Endothelial cell of umbilical vein (primary cell): ENCODE data around the gene DLGAP5. TPM values are rescaled to one million over a fixed set of nuclear protein-coding genes. Genes with fewer than 3 reads are reported as not detected.

Experiments used
- BruUV-seq: library from RNA; stranded (reverse); fragments of 400-500 nt; replicated peaks from 2 replicates; lab custom pipeline; 2021; lab: Mats Ljungman, UMichigan
- CTCF ChIA-PET: fragments of 300-600, 350-600 bp; sonication (Branson Sonifier 250); formaldehyde crosslinking; loops from one replicate; lab custom pipeline; 2021; ENCODE audit warnings: antibody characterized with exemption, inconsistent platforms; lab: Charles Lee
- POLR2A ChIA-PET: fragments of 300-600, 350-600 bp; sonication (Branson Sonifier 250); formaldehyde crosslinking; loops from one replicate; lab custom pipeline; 2021; ENCODE audit warnings: antibody characterized with exemption, inconsistent platforms; lab: Charles Lee
- DNase-seq: peaks from one replicate; pipeline ENCODE4 v3.0.0-alpha.2; 2011; ENCODE audit warnings: low read depth, low spot score
- FAIRE-seq: peaks from 2 replicates; lab custom pipeline; 2011; peaks lifted over from hg19 to GRCh38; lab: Jason Lieb, UNC
- H2AFZ ChIP-seq: 2 replicates; pipeline ENCODE4 v1.6.0; 2012; ENCODE audit warnings: low read depth, low read length, control low read depth, inconsistent platforms
- H3K27ac ChIP-seq: 2 replicates; pipeline ENCODE4 v1.5.1; 2011; ENCODE audit warnings: low read depth, mild to moderate bottlenecking, control low read depth, low read length, moderate library complexity; ENCODE audit not compliant: insufficient read depth
- H3K27me3 ChIP-seq, 2 experiments: 2 replicates each; pipeline versions ENCODE4 v1.6.0 to v1.6.1; 2011; ENCODE audit warnings: low read length in 2 of 2, mixed read lengths in 1 of 2; ENCODE audit not compliant: control insufficient read depth in 2 of 2, insufficient read depth in 2 of 2
- H3K36me3 ChIP-seq, 2 experiments: 2 replicates in 1 of 2; 3 replicates in 1 of 2; pipeline ENCODE4 v1.5.1; 2011; ENCODE audit warnings: low read length in 2 of 2, mild to moderate bottlenecking in 1 of 2, moderate library complexity in 1 of 2; ENCODE audit not compliant: control insufficient read depth in 2 of 2, insufficient read depth in 2 of 2; ENCODE audit errors: extremely low read depth in 1 of 2
- H3K4me1 ChIP-seq: 3 replicates; pipeline ENCODE4 v1.5.1; 2011; ENCODE audit warnings: mild to moderate bottlenecking, low read length; ENCODE audit not compliant: control insufficient read depth, insufficient read depth; ENCODE audit errors: extremely low read depth
- H3K4me2 ChIP-seq: 2 replicates; pipeline ENCODE4 v1.6.1; 2011; ENCODE audit warnings: low read length, control low read depth, mixed read lengths; ENCODE audit not compliant: insufficient read depth
- H3K4me3 ChIP-seq, 3 experiments: fragments of 200-600 bp in 1 of 3; sonication (generic), shearing (Covaris generic) in 1 of 3; replicated peaks in 1 of 3; 2 replicates each; pipeline ENCODE4 v1.5.1; 2011 to 2016; ENCODE audit warnings: control low read depth in 3 of 3, low read length in 3 of 3, mild to moderate bottlenecking in 2 of 3, inconsistent platforms in 1 of 3, low read depth in 1 of 3, moderate library complexity in 1 of 3; ENCODE audit not compliant: insufficient read depth in 1 of 3
- H3K79me2 ChIP-seq: 2 replicates; pipeline ENCODE4 v1.6.0; 2012; ENCODE audit warnings: low read length, inconsistent platforms; ENCODE audit not compliant: control insufficient read depth, insufficient read depth
- H3K9ac ChIP-seq: replicated peaks from 2 replicates; pipeline ENCODE3; 2011; ENCODE audit warnings: low read length, control low read depth; ENCODE audit not compliant: insufficient read depth; ENCODE audit errors: extremely low read depth
- H3K9me1 ChIP-seq: replicated peaks from 3 replicates; pipeline ENCODE4 v1.6.0; 2011; ENCODE audit warnings: mild to moderate bottlenecking, low read length; ENCODE audit not compliant: control insufficient read depth, insufficient read depth; ENCODE audit errors: extremely low read depth
- H3K9me3 ChIP-seq: replicated peaks from 2 replicates; pipeline ENCODE4 v1.5.1; 2012; ENCODE audit warnings: low read length, inconsistent platforms; ENCODE audit not compliant: control insufficient read depth, insufficient read depth
- H4K20me1 ChIP-seq: replicated peaks from 2 replicates; pipeline ENCODE3; 2011; ENCODE audit warnings: mild to moderate bottlenecking, low read length; ENCODE audit not compliant: control insufficient read depth, insufficient read depth; ENCODE audit errors: extremely low read depth
- CTCF ChIP-seq, 2 donors: IDR thresholded peaks; 1 replicate in 1 of 2; 2 replicates in 1 of 2; pipeline ENCODE4 v1.5.1; 2011; ENCODE audit warnings: low read length in 2 of 2, mild to moderate bottlenecking in 2 of 2, moderate library complexity in 2 of 2, control low read depth in 1 of 2, inconsistent platforms in 1 of 2, low read depth in 1 of 2; ENCODE audit not compliant: insufficient read depth in 1 of 2; ENCODE audit errors: extremely low read depth in 1 of 2
- EZH2 ChIP-seq: IDR thresholded peaks from 2 replicates; pipeline ENCODE4 v1.6.1; 2012; ENCODE audit warnings: borderline replicate concordance, low read depth, mild to moderate bottlenecking, moderate library complexity, low read length, inconsistent platforms; ENCODE audit not compliant: severe bottlenecking
- FOS ChIP-seq: IDR thresholded peaks from 2 replicates; pipeline ENCODE4 v1.6.1; 2011; ENCODE audit warnings: mild to moderate bottlenecking, low read length, moderate library complexity, borderline replicate concordance; ENCODE audit not compliant: insufficient read depth
- GATA2 ChIP-seq: IDR thresholded peaks from 2 replicates; pipeline ENCODE4 v1.7.0; 2011; ENCODE audit warnings: low read depth, mild to moderate bottlenecking, moderate library complexity, mixed read lengths, low read length; ENCODE audit not compliant: insufficient read length, insufficient read depth
- JUN ChIP-seq: IDR thresholded peaks from 2 replicates; pipeline ENCODE4 v1.6.1; 2011; ENCODE audit warnings: borderline replicate concordance, low read depth; ENCODE audit not compliant: insufficient read length, insufficient read depth
- MAX ChIP-seq: IDR thresholded peaks from 2 replicates; pipeline ENCODE4 v1.6.1; 2011; ENCODE audit not compliant: insufficient read depth, insufficient read length
- MYC ChIP-seq: IDR thresholded peaks from one replicate; pipeline ENCODE4 v1.6.1; 2011; ENCODE audit warnings: mild to moderate bottlenecking, low read depth, low read length
- POLR2A ChIP-seq: IDR thresholded peaks from 2 replicates; pipeline ENCODE4 v1.6.1; 2012; ENCODE audit warnings: low read depth, mild to moderate bottlenecking, control low read depth, low read length
- POLR2AphosphoS5 ChIP-seq: IDR thresholded peaks from 2 replicates; pipeline ENCODE4 v1.6.1; 2012; ENCODE audit warnings: low read depth, mild to moderate bottlenecking, control low read depth, low read length, moderate library complexity; ENCODE audit not compliant: insufficient read depth
- dilution Hi-C: fragments of 300-500 bp; cut with MboI; formaldehyde crosslinking; loops from one replicate; pipeline ENCODE4 v1.15.0; 2019; ENCODE audit warnings: low sequenced_read_pairs; ENCODE audit not compliant: extremely low pct_ligation_motif_present
- intact Hi-C: fragments of 100-400 bp; cut with micrococcal nuclease; formaldehyde crosslinking; loops from one replicate; pipeline ENCODE4 v1.10.0; 2022
- polyA plus RNA-seq, 4 experiments: library from polyadenylated mRNA; depleted of rRNA in 3 of 4; stranded (reverse) in 3 of 4; unstranded in 1 of 4; fragments of >200 nt; gene quantifications; 2 replicates each; pipeline versions ENCODE4 v1.2.1 to v1.2.3, GENCODE V29; 2011 to 2012; ENCODE audit warnings: missing spikeins in 1 of 4
- total RNA-seq: library from RNA; stranded (reverse); gene quantifications from 2 replicates; pipeline ENCODE4 v1.2.3, GENCODE V29; 2021

The DLGAP5 gene
- total and polyA plus RNA-seq, 2 donors (not counting 3 experiments of a cell fraction or from before 2014, with no cell fraction given) = 8.3 to 83.2 TPM

- dilution Hi-C loops = no loop called here
- Histone ChIP-seq H3K9me1 (no peaks in the 10 kb centered on the region), H3K79me2 (no peaks in the 10 kb centered on the region), H3K27me3 (no peaks in the 10 kb centered on the region), H3K4me1 (no peaks in the 10 kb centered on the region), H3K9me3 (no peaks in the 10 kb centered on the region), H3K4me2 (no peak overlapping the region), H3K4me3 (no peak overlapping the region), H2AFZ (no peak overlapping the region), H3K36me3 (peaks cover 0 to 22% of the 10 kb centered on the region in 2 experiments), H4K20me1 (no peaks in the 10 kb centered on the region), H3K9ac (no peak overlapping the region), H3K27ac (no peak overlapping the region)
- intact Hi-C loops = no loop called here
- TF ChIP-seq MAX (no peak), JUN (no peak), POLR2AphosphoS5 (no peak), EZH2 (no peak), FOS (no peak), MYC (no peak), POLR2A (no peak), GATA2 (no peak), CTCF (IDR thresholded peaks at IDR 0.05; ENCODE audit: extremely low read depth in 1 of 2, insufficient read depth in 1 of 2, low read depth in 1 of 2, low read length in 2 of 2) (no peak)
- POLR2A ChIA-PET = no interaction called here
- BruUV-seq = no TSS peak
- DNase-seq (no peak), FAIRE-seq (no peak)
- CTCF ChIA-PET = interaction anchor here (0.9 to 1.9 kb wide), 12 partner anchors 9 to 208 kb away, joined by 3 to 15 read pairs (median 4); no protein-coding TSS in a partner anchor
Measured at GRCh38 chr14:55146425-55146824, 45.0 kb downstream of the DLGAP5 start.
